Neural cell (in vitro differentiated cells): ENCODE measurements around the gene OTULIN. TPM values are rescaled to one million over a fixed set of nuclear protein-coding genes. Genes with fewer than 3 reads are reported as not detected.

Source experiments
- H2AFZ ChIP-seq: fragments of 200-600, 300-800 bp; sonication (generic), shearing (Covaris generic); 2 replicates; pipeline ENCODE4 v1.6.0; 2014; ENCODE audit warnings: low read depth, mild to moderate bottlenecking, antibody characterized with exemption, low read length, moderate library complexity
- H3F3A ChIP-seq: fragments of 200-600 bp; shearing (Covaris generic); 2 replicates; pipeline ENCODE4 v1.6.1; 2016; ENCODE audit warnings: mild to moderate bottlenecking, moderate library complexity, mixed read lengths, antibody characterized with exemption, low read length; ENCODE audit not compliant: insufficient read depth, poor library complexity, severe bottlenecking
- H3K27ac ChIP-seq: fragments of 200-600, 300-800 bp; sonication (generic), shearing (Covaris generic); 2 replicates; pipeline ENCODE4 v1.5.1; 2014; ENCODE audit warnings: mild to moderate bottlenecking, low read length, moderate library complexity
- H3K27me3 ChIP-seq: fragments of 300-800, 200-600 bp; sonication (generic), shearing (Covaris generic); 2 replicates; pipeline ENCODE4 v1.6.0; 2014; ENCODE audit warnings: mild to moderate bottlenecking, low read depth, low read length, moderate library complexity; ENCODE audit not compliant: insufficient read depth
- H3K36me3 ChIP-seq: fragments of 300-800, 200-600 bp; sonication (generic), shearing (Covaris generic); 2 replicates; pipeline ENCODE4 v1.5.1; 2014; ENCODE audit warnings: mild to moderate bottlenecking, antibody characterized with exemption, low read length, moderate library complexity; ENCODE audit not compliant: insufficient read depth
- H3K4me2 ChIP-seq: fragments of 300-800, 200-600 bp; sonication (generic), shearing (Covaris generic); 2 replicates; pipeline ENCODE4 v1.6.0; 2014; ENCODE audit warnings: mild to moderate bottlenecking, low read length
- H3K4me3 ChIP-seq: fragments of 300-800, 200-600 bp; sonication (generic), shearing (Covaris generic); 2 replicates; pipeline ENCODE4 v1.5.1; 2014; ENCODE audit warnings: mild to moderate bottlenecking, low read length, moderate library complexity
- H3K79me2 ChIP-seq: fragments of 200-600 bp; shearing (Covaris generic); replicated peaks from 2 replicates; pipeline ENCODE4 v1.6.0; 2014; ENCODE audit warnings: mild to moderate bottlenecking, low read length, moderate library complexity; ENCODE audit not compliant: insufficient read depth
- H3K9ac ChIP-seq: fragments of 300-800, 200-600 bp; sonication (generic), shearing (Covaris generic); 2 replicates; pipeline ENCODE4 v1.6.1; 2016; ENCODE audit warnings: mild to moderate bottlenecking, low read length, mixed read lengths
- H3K9me2 ChIP-seq: fragments of 200-600 bp; shearing (Covaris generic); 2 replicates; pipeline ENCODE4 v1.6.1; 2016; ENCODE audit warnings: mild to moderate bottlenecking, low read length, mixed read lengths; ENCODE audit not compliant: insufficient read depth
- H3K9me3 ChIP-seq: fragments of 200-600, 300-800 bp; sonication (generic), shearing (Covaris generic); 2 replicates; pipeline ENCODE4 v1.6.1; 2016; ENCODE audit warnings: mild to moderate bottlenecking, mixed run types, low read length, moderate library complexity, mixed read lengths
- H4K20me1 ChIP-seq: fragments of 200-600 bp; shearing (Covaris generic); 2 replicates; pipeline ENCODE4 v1.6.1; 2016; ENCODE audit warnings: mild to moderate bottlenecking, mixed run types; ENCODE audit not compliant: insufficient read depth
- CTCF ChIP-seq: fragments of 450-650 bp; IDR thresholded peaks from 2 replicates; pipeline ENCODE4 v1.5.1; 2014; ENCODE audit warnings: antibody characterized with exemption, mild to moderate bottlenecking, moderate library complexity; ENCODE audit not compliant: poor library complexity, severe bottlenecking
- EP300 ChIP-seq: fragments of 450-650 bp; conservative IDR thresholded peaks from 2 replicates; pipeline ENCODE4 v1.6.1; 2014; ENCODE audit warnings: antibody characterized with exemption, mild to moderate bottlenecking, moderate library complexity; ENCODE audit not compliant: poor library complexity, severe bottlenecking
- EZH2 ChIP-seq: fragments of 200-600, 300-800 bp; shearing (Covaris generic), sonication (generic); IDR thresholded peaks from 2 replicates; pipeline ENCODE4 v1.6.1; 2014; ENCODE audit warnings: antibody characterized with exemption, low read length, borderline replicate concordance, mild to moderate bottlenecking; ENCODE audit not compliant: insufficient read depth, poor library complexity, severe bottlenecking
- MXI1 ChIP-seq: fragments of 450-650 bp; conservative IDR thresholded peaks from 2 replicates; pipeline ENCODE4 v1.6.1; 2014; ENCODE audit warnings: antibody characterized with exemption, mild to moderate bottlenecking; ENCODE audit not compliant: poor library complexity, severe bottlenecking
- POLR2AphosphoS5 ChIP-seq: IDR thresholded peaks from 2 replicates; pipeline ENCODE4 v1.6.1; 2012
- RAD21 ChIP-seq: fragments of 450-650 bp; conservative IDR thresholded peaks from 2 replicates; pipeline ENCODE4 v1.6.1; 2014; ENCODE audit warnings: antibody characterized with exemption, mild to moderate bottlenecking, moderate library complexity
- REST ChIP-seq: IDR thresholded peaks from 2 replicates; pipeline ENCODE4 v1.6.1; 2012; ENCODE audit warnings: borderline replicate concordance
- SMC3 ChIP-seq: fragments of 450-650 bp; conservative IDR thresholded peaks from 2 replicates; pipeline ENCODE4 v1.6.1; 2014; ENCODE audit warnings: antibody characterized with exemption, mild to moderate bottlenecking, moderate library complexity; ENCODE audit not compliant: poor library complexity
- TAF1 ChIP-seq: IDR thresholded peaks from 2 replicates; pipeline ENCODE4 v1.6.1; 2012; ENCODE audit warnings: low read depth
- polyA plus RNA-seq: library from polyadenylated mRNA; depleted of rRNA; stranded (reverse); fragments of >200 nt; gene quantifications from 2 replicates; pipeline ENCODE4 v1.2.3, GENCODE V29; 2014

OTULIN gene
- polyA plus RNA-seq, 1 donor from 2014 or later: 19.9 TPM

- Histone ChIP-seq H3K79me2 (no peaks in the 10 kb centered on the region), H3K36me3 (peaks cover 14% of the 10 kb centered on the region), H3K9me2 (no peaks in the 10 kb centered on the region), H3K9me3 (no peaks in the 10 kb centered on the region), H2AFZ (no peak overlapping the region), H3K4me2 (no peak overlapping the region), H3K4me3 (no peak overlapping the region), H3F3A (no peaks in the 10 kb centered on the region), H3K27ac (no peak overlapping the region), H3K27me3 (no peaks in the 10 kb centered on the region), H3K9ac (no peak overlapping the region), H4K20me1 (no peaks in the 10 kb centered on the region)
- TF ChIP-seq CTCF: no peak
- no peak for TF ChIP-seq SMC3
- TF ChIP-seq POLR2AphosphoS5: no peak
- TF ChIP-seq RAD21: no peak
- TF ChIP-seq TAF1: no peak
- TF ChIP-seq REST: no peak
- no peak for TF ChIP-seq EZH2
- TF ChIP-seq MXI1: no peak
- TF ChIP-seq EP300: no peak
These were observed 81.2 kb downstream of the OTULIN start for GRCh38 chr5:14745753-14746152.

- H2AFZ ChIP-seq: no peak overlapping the region
- H3K4me3 ChIP-seq: no peak overlapping the region
- H3K79me2 ChIP-seq: no peaks in the 10 kb centered on the region
- H3K9me3 ChIP-seq: no peaks in the 10 kb centered on the region
- H3K27me3 ChIP-seq: no peaks in the 10 kb centered on the region
- H3K9ac ChIP-seq: no peak overlapping the region
- no peaks in the 10 kb centered on the region for H3K9me2 ChIP-seq
- TF ChIP-seq REST (no peak), MXI1 (no peak), SMC3 (no peak), EZH2 (no peak)
- no peaks in the 10 kb centered on the region for H4K20me1 ChIP-seq
- H3K27ac ChIP-seq: no peak overlapping the region
- no peak overlapping the region for H3K4me2 ChIP-seq
- no peaks in the 10 kb centered on the region for H3F3A ChIP-seq
- peaks cover under 1% of the 10 kb centered on the region for H3K36me3 ChIP-seq
These were observed 83.8 kb downstream of the OTULIN start for GRCh38 chr5:14748180-14748900.

Other genes with a start within 250 kb of the OTULIN start
- 6.2 and 7.2 TPM in 2 replicates for gene OTULINL, start 82.9 kb upstream of the OTULIN start, polyA plus RNA-seq
- gene ANKH, start 207.1 kb downstream of the OTULIN start, polyA plus RNA-seq: 9.9 and 13.7 TPM in 2 replicates